GM21447 (cell line): Measurements from ENCODE around the gene SLC6A8.

Source experiments
- ATAC-seq: cut with Tn5 transposase; IDR thresholded peaks from one replicate; pipeline ENCODE4 v1.9.1; 2021; ENCODE audit not compliant: unreplicated experiment

SLC6A8 gene

DNA sequence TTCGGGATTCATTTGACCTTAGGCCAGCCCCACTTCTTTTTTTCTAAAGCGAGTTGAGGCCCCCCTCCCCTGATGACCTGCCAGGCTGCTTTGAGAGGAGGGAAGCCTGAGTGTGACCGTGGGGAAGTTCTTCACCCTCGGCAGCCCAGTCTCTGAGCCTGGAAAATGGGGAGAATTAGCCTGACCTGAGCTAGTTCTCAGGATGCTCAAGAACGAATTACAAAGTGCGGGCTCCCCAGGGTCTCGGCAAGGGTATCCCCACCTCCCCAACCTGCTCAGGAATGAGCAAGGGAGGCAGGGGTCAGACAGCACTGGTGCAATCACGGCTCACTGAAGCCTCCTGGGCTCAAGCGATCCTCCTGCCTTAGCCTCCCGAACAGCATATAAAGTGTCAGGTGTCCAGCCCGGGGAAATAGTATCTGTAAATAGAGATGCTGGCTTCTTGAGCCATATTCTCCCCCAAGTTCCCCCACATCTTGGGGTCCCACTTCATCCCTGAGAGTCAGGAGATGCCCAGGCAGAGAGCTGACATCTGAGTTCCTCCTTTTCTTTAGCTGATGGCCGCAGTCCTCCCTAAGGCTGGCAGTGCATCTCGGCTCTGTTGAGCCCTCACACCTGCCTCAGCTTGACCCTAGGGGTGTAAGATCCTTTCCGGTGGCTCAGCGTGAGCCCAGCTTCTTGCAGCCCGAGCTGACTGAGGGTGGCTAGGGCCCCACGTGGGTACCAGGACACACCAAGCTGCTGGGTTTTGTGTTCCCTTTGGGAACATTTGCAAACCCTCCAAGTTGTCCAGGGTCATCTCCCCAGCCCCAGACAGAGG is 39.2 kb upstream of the SLC6A8 start:
- no peak for ATAC-seq

- ATAC-seq = no peak
Measured at GRCh38 chrX:153649178-153649914, 38.4 kb upstream of the SLC6A8 start.

DNA sequence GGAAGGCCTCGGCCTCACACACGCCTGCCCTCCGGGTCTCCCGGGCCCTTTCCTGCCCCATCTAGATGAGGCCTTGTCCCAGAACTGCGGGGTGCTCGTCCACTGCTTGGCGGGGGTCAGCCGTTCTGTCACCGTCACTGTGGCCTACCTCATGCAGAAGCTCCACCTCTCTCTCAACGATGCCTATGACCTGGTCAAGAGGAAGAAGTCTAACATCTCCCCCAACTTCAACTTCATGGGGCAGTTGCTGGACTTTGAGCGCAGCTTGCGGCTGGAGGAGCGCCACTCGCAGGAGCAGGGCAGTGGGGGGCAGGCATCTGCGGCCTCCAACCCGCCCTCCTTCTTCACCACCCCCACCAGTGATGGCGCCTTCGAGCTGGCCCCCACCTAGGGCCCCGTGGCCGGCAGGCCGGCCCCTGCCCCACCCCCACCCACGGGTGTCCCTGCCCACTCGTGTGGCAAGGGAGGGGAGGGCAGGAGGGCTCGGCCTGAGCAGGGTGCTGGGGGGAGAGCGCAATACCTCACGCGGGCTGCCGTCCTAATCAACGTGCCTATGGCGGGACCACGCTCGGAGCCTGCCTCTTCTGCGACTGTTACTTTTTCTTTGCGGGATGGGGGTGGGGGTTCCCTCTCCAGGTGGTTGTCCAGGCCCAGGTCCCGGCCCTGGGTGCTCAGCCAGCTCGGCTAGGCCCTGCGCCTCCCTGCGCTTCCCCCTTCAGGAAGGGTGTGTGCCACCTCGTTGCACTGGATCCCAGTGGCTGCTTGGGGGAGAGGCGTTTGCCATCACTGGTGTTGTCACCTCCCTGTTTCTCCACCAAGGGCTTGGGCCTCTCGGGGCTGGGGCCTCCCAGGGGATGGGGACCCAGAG is 37.6 kb upstream of the SLC6A8 start:
- ATAC-seq = no peak

DNA sequence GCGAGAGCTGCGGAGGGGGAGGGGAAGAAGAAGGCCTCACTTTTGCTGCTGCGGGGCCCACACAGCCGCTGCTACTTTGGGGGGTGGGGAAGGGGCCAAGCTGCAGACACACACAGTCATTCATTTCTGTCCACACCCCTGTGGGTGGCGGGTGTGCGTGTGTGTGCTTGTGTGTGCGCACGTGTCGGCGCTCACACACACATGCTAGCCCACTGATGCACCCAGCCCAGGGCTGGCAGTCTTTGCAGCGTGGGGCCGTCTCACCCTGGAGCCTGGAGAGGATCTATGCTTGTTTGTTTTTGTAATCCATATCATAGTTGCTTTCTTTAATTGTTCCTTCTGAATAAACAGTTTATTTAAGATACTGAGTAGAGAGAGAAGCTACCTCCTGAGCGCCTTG is 36.8 kb upstream of the SLC6A8 start:
- ATAC-seq = no peak

DNA sequence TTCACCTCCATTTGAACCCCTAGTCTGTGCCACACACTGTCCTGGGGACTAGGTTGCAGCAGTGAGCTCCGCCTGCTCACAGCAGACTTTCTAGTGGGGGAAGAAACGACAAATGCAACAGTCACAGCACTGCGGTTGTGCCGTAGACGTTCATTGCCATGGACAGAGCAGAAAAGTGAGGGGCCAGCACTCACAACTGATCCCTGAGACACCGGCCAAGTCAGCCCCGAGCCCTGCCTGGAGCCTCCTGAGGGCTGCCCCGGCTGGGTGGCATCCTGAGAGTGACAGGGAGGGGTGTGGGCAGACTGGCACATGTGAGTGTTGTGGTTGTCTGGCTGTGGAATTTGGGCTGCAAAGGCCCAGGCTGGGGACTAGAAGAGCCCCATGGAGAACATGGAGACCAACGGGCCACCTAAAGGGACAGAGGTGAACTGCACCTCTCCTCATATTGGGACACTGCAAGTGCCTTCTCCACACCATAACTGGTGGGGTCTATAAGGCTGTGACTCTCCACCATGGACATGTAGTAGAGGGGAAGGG is 36.1 kb upstream of the SLC6A8 start:
- ATAC-seq = no peak

GRCh38 chrX:153653556-153653955 is 34.2 kb upstream of the SLC6A8 start:
- no peak for ATAC-seq

- no peak for ATAC-seq
Measured at GRCh38 chrX:153657161-153657560, 30.6 kb upstream of the SLC6A8 start.

DNA sequence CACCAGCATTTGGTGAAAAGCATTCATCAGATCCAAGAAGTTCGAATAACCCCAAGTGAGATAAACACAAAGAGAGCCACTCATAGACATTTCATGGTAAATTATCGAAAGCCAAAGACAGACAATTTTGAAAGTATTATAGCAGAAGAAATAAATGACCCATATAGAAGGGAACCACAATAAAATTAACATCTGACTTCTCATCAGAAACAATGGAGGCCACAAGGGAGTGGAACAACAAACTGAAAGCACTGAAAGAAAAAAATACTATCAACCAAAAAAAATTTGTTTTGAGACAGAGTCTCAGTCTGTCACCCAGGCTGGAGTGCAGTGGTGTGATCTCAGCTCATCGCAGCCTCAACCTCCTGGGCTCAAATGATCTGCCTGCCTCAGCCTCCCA is 28.5 kb upstream of the SLC6A8 start:
- no peak for ATAC-seq

- no peak for ATAC-seq
Measured at GRCh38 chrX:153662266-153662665, 25.5 kb upstream of the SLC6A8 start.

DNA sequence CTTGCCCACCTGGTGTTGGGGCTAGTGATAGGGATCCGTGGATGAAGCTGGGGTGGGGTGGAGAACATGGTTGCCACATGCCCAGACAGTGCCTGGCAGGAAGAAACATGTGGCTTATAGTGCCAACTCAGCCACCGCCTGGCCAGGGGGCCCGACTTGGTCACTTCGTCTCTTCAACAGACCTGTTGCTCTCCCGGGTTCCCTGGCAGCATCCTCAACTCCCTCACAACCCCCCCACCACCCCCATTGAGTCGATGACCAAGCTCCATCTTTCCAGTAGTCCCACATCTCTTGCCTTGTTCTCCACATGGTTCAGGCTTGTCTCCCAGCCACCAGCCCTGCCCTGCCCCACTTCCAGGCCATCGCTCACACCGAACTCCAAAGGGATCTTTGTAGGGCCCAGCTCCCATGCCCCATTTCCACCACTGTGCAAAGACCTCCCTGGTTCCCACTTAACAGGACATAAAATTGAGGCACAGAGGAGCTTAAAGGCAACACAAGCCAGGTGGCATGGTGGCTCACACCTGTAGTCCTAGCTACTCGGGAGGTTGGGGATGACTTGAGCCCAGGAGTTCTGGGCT is 21.9 kb upstream of the SLC6A8 start:
- ATAC-seq = no peak

GRCh38 chrX:153667281-153667955 is 20.3 kb upstream of the SLC6A8 start:
- no peak for ATAC-seq

DNA sequence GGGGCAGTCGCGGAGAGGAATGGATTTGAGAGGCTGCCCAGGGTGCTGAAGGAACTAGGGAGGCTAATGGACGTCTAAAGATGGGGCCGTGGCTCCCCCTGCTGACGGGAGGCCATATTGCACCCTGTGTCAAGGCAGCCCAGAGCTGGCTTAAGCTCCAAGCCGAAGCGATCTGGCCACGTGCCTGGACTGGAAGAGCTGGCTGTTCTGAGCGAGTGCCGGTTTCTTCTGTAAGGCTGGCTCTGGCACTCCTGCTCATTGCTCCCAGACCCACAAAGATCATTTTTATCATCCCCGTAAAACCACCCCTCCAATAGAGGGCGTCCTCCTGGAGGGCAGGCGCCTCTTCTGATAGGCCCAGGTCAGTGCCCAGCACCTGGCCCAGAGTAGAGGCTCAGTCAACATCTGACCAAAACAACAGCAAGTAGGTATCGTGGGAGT is 19.8 kb upstream of the SLC6A8 start:
- no peak for ATAC-seq

GRCh38 chrX:153668423-153669173 is 19.1 kb upstream of the SLC6A8 start:
- ATAC-seq = no peak

DNA sequence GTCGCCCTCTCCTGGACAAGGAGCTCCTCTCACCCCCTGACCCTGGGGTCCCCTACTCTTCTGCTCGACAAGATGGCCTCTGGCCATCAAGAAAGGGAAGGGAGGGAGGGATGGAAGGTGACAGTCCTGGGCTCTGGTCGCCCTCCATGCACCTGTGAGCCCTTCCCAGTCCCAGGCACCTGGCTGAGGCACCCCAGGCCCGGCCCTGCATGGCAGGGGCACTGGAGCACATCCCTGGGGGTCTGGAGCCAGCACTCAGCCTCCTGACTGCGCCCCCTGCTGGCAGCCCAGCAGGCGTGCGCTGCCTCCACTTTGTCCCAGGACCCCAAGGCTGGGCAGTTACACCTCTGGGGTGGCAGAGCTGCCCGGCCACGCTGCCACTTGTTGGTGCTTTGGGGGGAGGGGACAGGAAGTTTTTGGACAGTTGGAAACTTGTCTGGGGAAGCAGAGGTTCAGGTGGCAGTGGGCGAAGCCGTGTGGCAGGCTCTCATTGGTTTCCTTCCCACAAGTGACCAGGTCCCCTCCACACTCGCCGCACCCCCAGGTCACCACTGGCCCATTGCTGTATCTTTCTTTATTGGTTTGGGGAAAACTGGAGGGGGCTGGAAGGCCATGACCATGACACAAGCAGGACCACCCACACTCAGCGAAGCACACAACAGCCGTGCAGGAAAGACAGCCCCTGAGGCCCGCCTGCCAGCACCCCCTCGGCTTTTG is 18.4 kb upstream of the SLC6A8 start:
- ATAC-seq = no peak

DNA sequence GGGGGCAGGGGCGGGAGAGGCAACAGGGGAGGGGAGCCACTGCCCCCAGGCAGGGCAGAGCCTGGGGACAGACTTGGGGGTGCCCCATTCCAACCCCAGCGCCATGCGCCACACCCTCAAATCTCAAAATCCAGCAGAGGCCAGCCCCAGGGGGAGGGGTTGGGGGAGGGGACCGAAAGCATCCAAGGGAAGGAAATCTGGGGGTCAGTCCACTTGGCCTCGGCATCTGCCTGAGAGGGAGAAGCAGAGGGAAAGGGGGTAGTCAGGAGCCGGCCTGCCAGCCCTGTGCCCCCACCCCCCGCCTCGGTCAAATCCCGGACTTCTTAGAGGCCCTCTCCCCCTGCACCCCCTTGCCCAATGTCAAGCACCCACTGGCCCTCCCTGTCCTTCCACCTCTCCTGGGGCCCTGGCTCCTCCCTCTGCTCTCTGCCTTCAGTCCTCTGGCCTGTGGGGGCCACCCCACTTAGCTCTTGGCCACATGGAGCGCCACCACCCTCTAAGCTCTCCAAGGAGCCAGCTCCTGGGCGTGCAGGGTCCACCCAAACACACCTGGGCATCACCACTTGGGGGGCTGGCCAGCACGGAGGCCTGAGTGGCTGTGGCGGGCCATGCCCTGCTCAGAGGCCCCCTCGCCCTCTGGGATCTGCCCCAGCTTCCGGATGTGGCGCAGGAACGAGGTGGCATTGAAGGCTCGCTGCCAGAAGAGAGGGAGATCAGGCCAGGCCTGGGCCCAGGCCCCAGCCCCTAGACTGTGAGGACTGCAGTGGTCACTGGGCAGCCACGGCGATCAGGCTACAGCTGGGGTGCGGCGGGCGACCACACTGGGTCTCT is 17.6 kb upstream of the SLC6A8 start:
- ATAC-seq = no peak

DNA sequence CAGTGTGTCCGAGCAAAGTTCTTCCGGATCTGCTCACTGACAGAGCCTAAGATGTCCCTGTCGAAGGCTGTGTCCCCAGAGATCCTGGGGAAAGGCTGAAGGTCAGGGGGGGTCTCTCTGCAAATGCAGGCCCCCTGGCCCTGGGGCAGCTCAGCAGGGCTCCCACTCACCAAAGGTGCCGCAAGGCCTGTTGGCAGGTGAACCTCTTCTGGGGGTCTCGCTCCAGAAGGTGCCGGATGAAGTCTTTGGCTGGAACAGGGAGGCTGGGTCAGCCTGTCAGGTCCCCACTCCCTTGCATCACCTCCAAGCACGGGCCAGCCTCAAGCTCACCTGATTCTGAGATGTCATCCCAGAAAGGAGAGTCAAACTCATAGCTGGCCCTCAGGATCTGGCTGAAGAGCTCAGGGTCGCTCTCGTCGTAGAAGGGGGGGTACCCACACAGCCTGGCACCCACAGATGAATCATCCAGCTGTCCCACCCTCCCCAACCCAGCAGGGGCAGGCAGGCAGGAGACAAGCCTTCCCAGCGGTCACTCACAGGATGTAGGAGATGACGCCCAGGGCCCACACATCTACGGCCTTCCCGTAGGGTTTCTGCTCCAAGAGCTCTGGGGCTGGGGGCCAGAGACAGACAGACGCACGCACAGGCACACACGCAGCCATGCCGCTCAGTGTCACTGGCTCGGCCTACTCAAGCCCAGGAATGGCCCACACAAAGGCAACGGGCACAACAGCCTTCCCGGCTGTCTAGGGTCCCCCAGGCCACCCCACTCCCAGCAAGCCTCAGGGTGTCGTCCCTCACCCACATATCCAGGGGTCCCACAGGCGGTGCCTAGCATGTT is 16.8 kb upstream of the SLC6A8 start:
- ATAC-seq = no peak
